Measurements from ENCODE around the gene ZNF445.

- no peak for TF ChIP-seq CTCF (IDR thresholded peaks at IDR 0.05)
- TF ChIP-seq POLR2A (IDR thresholded peaks at IDR 0.05) = no peak
Observed at GRCh38 chr3:44395714-44396113, 81.8 kb downstream of the ZNF445 start.

Measured in uterus (tissue), 2 donors.